GM10266 (cell line): ENCODE data around the gene RBFOX2.

Source experiments
- DNase-seq: peaks from one replicate; pipeline ENCODE4 v3.0.0; 2012; ENCODE audit errors: extremely low spot score
- CTCF ChIP-seq: IDR thresholded peaks from 2 replicates; pipeline ENCODE4 v1.5.1; 2012; ENCODE audit warnings: mild to moderate bottlenecking, low read depth; ENCODE audit not compliant: control insufficient read depth, insufficient read depth; ENCODE audit errors: missing control alignments

Gene RBFOX2

GRCh38 chr22:35721960-35722359 lies 306.7 kb downstream of the RBFOX2 start:
- TF ChIP-seq CTCF: no peak
- no peak for DNase-seq

GRCh38 chr22:35719212-35719875 lies 309.3 kb downstream of the RBFOX2 start:
- peak; percentile 19 for TF ChIP-seq CTCF
- DNase-seq: no peak

DNA sequence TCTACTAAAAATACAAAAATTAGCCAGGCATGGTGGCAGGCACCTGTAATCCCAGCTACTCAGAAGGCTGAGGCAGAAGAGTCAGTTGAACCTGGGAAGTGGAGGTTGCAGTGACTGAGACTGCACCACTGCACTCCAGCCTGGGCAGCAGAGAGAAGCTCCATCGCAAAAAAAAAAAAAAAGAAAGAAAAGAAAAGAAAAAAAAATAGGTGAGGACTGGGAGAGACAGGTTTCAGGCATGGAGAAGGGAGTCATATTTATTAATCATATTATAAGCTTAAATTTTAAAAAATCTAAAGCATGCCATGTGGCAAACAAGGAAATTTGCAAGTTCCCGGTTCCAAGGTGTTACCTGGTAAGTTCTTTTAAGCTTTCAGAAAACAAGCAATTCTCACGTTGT lies 311.1 kb downstream of the RBFOX2 start, which contains the start of gene APOL5:
Gene APOL5, plus strand, starts transcription at position 301 of the 400 bp plus-strand sequence. Its CDS starts 0 bp downstream, at position 301.
- no peak for DNase-seq
- no peak for TF ChIP-seq CTCF

GRCh38 chr22:35712672-35713071 lies 316.0 kb downstream of the RBFOX2 start:
- no peak for TF ChIP-seq CTCF
- no peak for DNase-seq

GRCh38 chr22:35711336-35711735 lies 317.3 kb downstream of the RBFOX2 start:
- no peak for TF ChIP-seq CTCF
- DNase-seq: no peak

GRCh38 chr22:35708917-35709316 lies 319.7 kb downstream of the RBFOX2 start:
- no peak for DNase-seq
- TF ChIP-seq CTCF: no peak

- TF ChIP-seq CTCF: no peak
- DNase-seq: no peak
These were observed 320.2 kb downstream of the RBFOX2 start for GRCh38 chr22:35708453-35708852.
